ENCODE results near the gene MRPS23. TPM values are rescaled to one million over a fixed set of nuclear protein-coding genes. Genes with fewer than 3 reads are reported as not detected.

The MRPS23 gene
- total RNA-seq, 5 donors from 2014 or later (not counting 1 experiment from before 2014, with no cell fraction given): 13.3 to 32.3 (median 25.2) TPM

DNA sequence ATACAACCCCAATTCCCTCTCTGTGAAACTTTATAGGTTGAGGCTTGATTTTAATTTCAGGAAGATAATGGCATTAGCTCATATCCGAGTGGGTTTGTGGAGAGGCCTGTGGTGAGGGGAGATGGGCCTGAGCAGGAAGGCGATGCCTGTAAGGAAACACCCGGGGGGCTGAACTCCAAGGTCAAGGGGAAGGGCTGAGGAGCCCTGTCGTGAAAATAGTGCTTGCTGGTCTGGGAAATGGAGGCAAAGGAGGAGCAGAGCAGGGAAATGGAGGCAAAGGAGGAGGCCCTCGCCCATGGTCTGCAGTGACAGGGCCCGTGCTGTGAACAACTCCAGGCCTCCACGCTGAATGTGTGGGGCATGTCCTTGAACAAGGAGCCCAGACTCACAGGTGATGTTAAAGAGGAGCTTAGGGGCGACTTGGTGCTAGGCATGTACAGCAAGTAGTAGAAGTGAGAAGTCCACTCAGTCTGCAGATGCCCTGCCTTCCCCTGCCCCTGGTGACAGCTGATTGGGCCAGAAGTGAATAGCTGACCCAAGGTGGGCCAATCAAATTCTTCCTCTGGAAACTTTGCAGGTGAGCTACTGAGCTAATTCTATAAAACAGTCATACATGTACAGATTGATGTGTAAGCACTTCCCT, 38.1 kb downstream of the MRPS23 start:
- 39% methylated on average over 7 of the region's 8 CpGs for WGBS (ENCODE audit: insufficient coverage)
- Histone ChIP-seq H3K4me1 (ENCODE audit: control insufficient read depth in 1 of 2, extremely low read depth in 1 of 2, insufficient read depth in 2 of 2, low read length in 2 of 2) (peaks cover 0 to 3% of the 10 kb centered on the region in 2 experiments), H3K36me3 (ENCODE audit: control insufficient read depth in 2 of 2, extremely low read depth in 1 of 2, insufficient read depth in 1 of 2, low read length in 1 of 2) (no peaks in the 10 kb centered on the region), H3K4me3 (ENCODE audit: control insufficient read depth in 1 of 2, extremely low read depth in 1 of 2, low read length in 1 of 2) (no peak overlapping the region), H3K27me3 (replicated peaks in 1 of 2; ENCODE audit: control insufficient read depth in 2 of 2, extremely low read depth in 1 of 2, insufficient read depth in 2 of 2, low read length in 1 of 2) (peaks cover 2 to 39% of the 10 kb centered on the region in 2 experiments), H3K27ac (ENCODE audit: low read length) (no peak overlapping the region), H3K9me3 (no peaks in the 10 kb centered on the region)
- Mint-ChIP-seq H3K36me3 (no peaks in the 10 kb centered on the region), H3K9me3 (no peaks in the 10 kb centered on the region), H3K27ac (no peak overlapping the region), H3K4me3 (no peak overlapping the region), H3K4me1 (peaks cover 12 to 17% (median 12%) of the 10 kb centered on the region in 3 donors), H3K27me3 (peaks cover 48 to 52% of the 10 kb centered on the region in 2 donors)
- ATAC-seq (replicated peaks in 1 of 4): no peak
- DNase-seq: no peak
- CTCF ChIA-PET: interaction anchor here in 1 of 2 donors (0.6 to 0.7 kb wide), 2 partner anchors 41 to 726 kb away, joined by 3 to 4 read pairs; no protein-coding TSS in a partner anchor
- POLR2A ChIA-PET: interaction anchor here in 1 of 2 donors (0.6 kb wide), 1 partner anchor 288 kb away, joined by 3 read pairs; no protein-coding TSS in a partner anchor

GRCh38 chr17:57810721-57811637, 38.9 kb downstream of the MRPS23 start:
- ChIA-PET POLR2A (no interaction called here), CTCF (no interaction called here)
- Mint-ChIP-seq H3K4me3 (no peak overlapping the region), H3K36me3 (no peaks in the 10 kb centered on the region), H3K9me3 (no peaks in the 10 kb centered on the region), H3K4me1 (peaks cover 12 to 17% (median 12%) of the 10 kb centered on the region in 3 donors), H3K27me3 (peaks cover 49 to 53% of the 10 kb centered on the region in 2 donors), H3K27ac (no peak overlapping the region)
- ATAC-seq (replicated peaks in 1 of 4): no peak
- H3K4me3 ChIP-seq (ENCODE audit: control insufficient read depth in 1 of 2, extremely low read depth in 1 of 2, low read length in 1 of 2): no peak overlapping the region
- no peaks in the 10 kb centered on the region for H3K36me3 ChIP-seq (ENCODE audit: control insufficient read depth in 2 of 2, extremely low read depth in 1 of 2, insufficient read depth in 1 of 2, low read length in 1 of 2)
- peaks cover 2 to 40% of the 10 kb centered on the region in 2 experiments for H3K27me3 ChIP-seq (replicated peaks in 1 of 2; ENCODE audit: control insufficient read depth in 2 of 2, extremely low read depth in 1 of 2, insufficient read depth in 2 of 2, low read length in 1 of 2)
- no peak for DNase-seq
- H3K27ac ChIP-seq (ENCODE audit: low read length): no peak overlapping the region
- no peaks in the 10 kb centered on the region for H3K9me3 ChIP-seq
- H3K4me1 ChIP-seq (ENCODE audit: control insufficient read depth in 1 of 2, extremely low read depth in 1 of 2, insufficient read depth in 2 of 2, low read length in 2 of 2): peaks cover 0 to 3% of the 10 kb centered on the region in 2 experiments
- WGBS (ENCODE audit: insufficient coverage): 23% methylated on average over 18 of the region's 31 CpGs

DNA sequence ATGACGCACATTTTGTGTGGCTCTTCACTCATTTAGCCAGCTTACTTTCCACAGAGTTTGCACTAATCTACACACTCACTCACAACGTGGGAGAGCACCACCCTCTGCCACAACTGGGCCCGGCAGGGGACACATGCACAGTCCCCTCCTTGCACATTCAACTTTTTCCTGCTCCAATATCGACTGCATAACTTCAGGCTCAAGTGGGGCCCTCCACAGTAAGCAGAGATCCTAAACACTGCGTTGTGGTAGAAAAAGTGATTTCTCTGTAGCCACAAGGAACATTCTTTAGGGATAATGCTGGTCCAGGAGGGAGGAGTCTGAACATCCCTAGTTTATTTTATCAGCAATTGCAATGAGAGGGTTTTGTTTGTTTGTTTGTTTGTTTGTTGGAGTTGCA, 40.0 kb downstream of the MRPS23 start:
- Histone ChIP-seq H3K36me3 (ENCODE audit: control insufficient read depth in 2 of 2, extremely low read depth in 1 of 2, insufficient read depth in 1 of 2, low read length in 1 of 2) (no peaks in the 10 kb centered on the region), H3K27me3 (replicated peaks in 1 of 2; ENCODE audit: control insufficient read depth in 2 of 2, extremely low read depth in 1 of 2, insufficient read depth in 2 of 2, low read length in 1 of 2) (peaks cover 2 to 40% of the 10 kb centered on the region in 2 experiments), H3K27ac (ENCODE audit: low read length) (no peak overlapping the region), H3K9me3 (no peaks in the 10 kb centered on the region), H3K4me3 (ENCODE audit: control insufficient read depth in 1 of 2, extremely low read depth in 1 of 2, low read length in 1 of 2) (no peak overlapping the region), H3K4me1 (ENCODE audit: control insufficient read depth in 1 of 2, extremely low read depth in 1 of 2, insufficient read depth in 2 of 2, low read length in 2 of 2) (peaks cover 0 to 3% of the 10 kb centered on the region in 2 experiments)
- ChIA-PET POLR2A (no interaction called here), CTCF (no interaction called here)
- DNase-seq: no peak
- Mint-ChIP-seq H3K36me3 (no peaks in the 10 kb centered on the region), H3K4me1 (peaks cover 12 to 17% (median 12%) of the 10 kb centered on the region in 3 donors), H3K27me3 (peaks cover 52 to 54% of the 10 kb centered on the region in 2 donors), H3K9me3 (no peaks in the 10 kb centered on the region), H3K4me3 (no peak overlapping the region), H3K27ac (no peak overlapping the region)
- ATAC-seq (replicated peaks in 1 of 4): no peak
- no CpG with 5 or more reads among the region's 5 CpGs for WGBS (ENCODE audit: insufficient coverage)

- no peaks in the 10 kb centered on the region for H3K36me3 Mint-ChIP-seq
- peaks cover 0 to 3% of the 10 kb centered on the region in 2 experiments for H3K4me1 ChIP-seq (ENCODE audit: control insufficient read depth in 1 of 2, extremely low read depth in 1 of 2, insufficient read depth in 2 of 2, low read length in 2 of 2)
- no CpG with 5 or more reads among the region's 5 CpGs for WGBS (ENCODE audit: insufficient coverage)
- POLR2A ChIA-PET: no interaction called here
- peaks cover 12 to 17% (median 12%) of the 10 kb centered on the region in 3 donors for H3K4me1 Mint-ChIP-seq
- no peaks in the 10 kb centered on the region for H3K9me3 ChIP-seq
- H3K4me3 Mint-ChIP-seq: no peak overlapping the region
- ATAC-seq (replicated peaks in 1 of 4) (no peak), DNase-seq (no peak)
- no peak overlapping the region for H3K27ac ChIP-seq (ENCODE audit: low read length)
- CTCF ChIA-PET: no interaction called here
- peaks cover 2 to 40% of the 10 kb centered on the region in 2 experiments for H3K27me3 ChIP-seq (replicated peaks in 1 of 2; ENCODE audit: control insufficient read depth in 2 of 2, extremely low read depth in 1 of 2, insufficient read depth in 2 of 2, low read length in 1 of 2)
- H3K36me3 ChIP-seq (ENCODE audit: control insufficient read depth in 2 of 2, extremely low read depth in 1 of 2, insufficient read depth in 1 of 2, low read length in 1 of 2): no peaks in the 10 kb centered on the region
- peaks cover 48 to 49% of the 10 kb centered on the region in 2 donors for H3K27me3 Mint-ChIP-seq
- H3K4me3 ChIP-seq (ENCODE audit: control insufficient read depth in 1 of 2, extremely low read depth in 1 of 2, low read length in 1 of 2): no peak overlapping the region
- H3K27ac Mint-ChIP-seq: no peak overlapping the region
- no peaks in the 10 kb centered on the region for H3K9me3 Mint-ChIP-seq
Observed at GRCh38 chr17:57808882-57809281, 41.0 kb downstream of the MRPS23 start.

DNA sequence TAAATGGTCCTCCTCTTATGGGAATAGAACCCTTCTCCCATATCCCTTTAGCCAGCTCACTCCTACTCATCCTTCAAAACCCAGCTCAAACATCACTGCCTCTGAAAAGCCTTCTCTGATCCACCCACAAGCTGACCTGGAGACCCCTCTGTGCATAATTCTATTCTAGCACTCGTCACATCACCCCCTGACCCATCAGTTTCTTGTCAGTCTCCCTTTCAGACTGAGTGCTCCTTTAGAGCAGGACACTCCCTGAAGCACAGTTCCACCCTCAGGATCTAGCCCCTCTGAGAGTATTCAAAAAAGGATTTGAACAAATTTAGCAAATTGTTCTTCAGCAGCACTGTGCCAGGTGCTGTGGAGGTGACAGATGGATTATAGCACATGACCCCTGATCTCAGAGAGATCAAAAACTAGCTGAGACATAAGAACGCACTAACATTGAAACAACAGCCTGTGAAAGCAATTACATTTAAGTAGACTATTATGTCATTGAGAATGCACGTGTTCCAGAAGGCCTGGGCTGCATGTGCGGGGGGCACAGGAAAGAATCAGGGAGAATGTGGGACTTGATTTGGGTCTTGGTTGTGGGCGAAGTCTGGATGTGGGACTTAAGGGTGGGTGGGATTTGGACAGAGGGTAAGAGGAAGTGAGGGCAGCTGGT, 43.5 kb downstream of the MRPS23 start:
- Mint-ChIP-seq H3K27me3 (peaks cover 37 to 39% of the 10 kb centered on the region in 2 donors), H3K9me3 (peaks cover 3 to 9% (median 8%) of the 10 kb centered on the region in 3 donors), H3K36me3 (no peaks in the 10 kb centered on the region), H3K4me1 (peaks cover 7 to 9% (median 7%) of the 10 kb centered on the region in 3 donors), H3K27ac (no peak overlapping the region), H3K4me3 (no peak overlapping the region)
- no peak overlapping the region for H3K27ac ChIP-seq (ENCODE audit: low read length)
- peaks cover 0 to 3% of the 10 kb centered on the region in 2 experiments for H3K4me1 ChIP-seq (ENCODE audit: control insufficient read depth in 1 of 2, extremely low read depth in 1 of 2, insufficient read depth in 2 of 2, low read length in 2 of 2)
- POLR2A ChIA-PET: no interaction called here
- DNase-seq: no peak
- H3K36me3 ChIP-seq (ENCODE audit: control insufficient read depth in 2 of 2, extremely low read depth in 1 of 2, insufficient read depth in 1 of 2, low read length in 1 of 2): no peaks in the 10 kb centered on the region
- WGBS (ENCODE audit: insufficient coverage): 46% methylated on average over 3 of the region's 5 CpGs
- no peak for ATAC-seq (replicated peaks in 1 of 4)
- H3K27me3 ChIP-seq (replicated peaks in 1 of 2; ENCODE audit: control insufficient read depth in 2 of 2, extremely low read depth in 1 of 2, insufficient read depth in 2 of 2, low read length in 1 of 2): peaks cover 2 to 29% of the 10 kb centered on the region in 2 experiments
- CTCF ChIA-PET: interaction anchor here in 1 of 2 donors (0.6 kb wide), 1 partner anchor 72 kb away, joined by 5 read pairs; no protein-coding TSS in a partner anchor
- H3K9me3 ChIP-seq: no peaks in the 10 kb centered on the region
- no peak overlapping the region for H3K4me3 ChIP-seq (ENCODE audit: control insufficient read depth in 1 of 2, extremely low read depth in 1 of 2, low read length in 1 of 2)

DNA sequence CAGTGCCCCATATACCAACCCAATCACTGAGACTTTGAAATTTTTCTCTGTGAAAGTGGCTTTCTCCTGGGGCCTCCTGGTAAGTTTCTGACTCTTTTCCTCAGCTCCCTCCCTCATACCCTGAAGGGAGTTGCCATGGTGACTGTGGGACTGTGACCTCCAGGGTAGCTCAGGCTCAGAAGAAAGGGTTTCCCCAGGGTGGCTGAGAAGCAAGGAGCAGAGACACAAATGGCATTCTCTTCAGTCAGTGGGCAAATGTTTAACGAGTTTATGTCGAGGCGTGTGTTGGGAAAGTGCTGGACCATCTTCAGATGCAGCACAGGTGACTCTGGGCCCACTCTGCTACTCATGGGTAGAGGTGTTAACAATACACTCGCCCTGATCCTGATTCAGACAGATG, 46.8 kb downstream of the MRPS23 start:
- DNase-seq (no peak), ATAC-seq (replicated peaks in 1 of 4) (no peak)
- Mint-ChIP-seq H3K27me3 (peaks cover 17 to 20% of the 10 kb centered on the region in 2 donors), H3K36me3 (no peaks in the 10 kb centered on the region), H3K4me1 (no peaks in the 10 kb centered on the region), H3K9me3 (peaks cover 12 to 18% (median 17%) of the 10 kb centered on the region in 3 donors), H3K4me3 (no peak overlapping the region), H3K27ac (no peak overlapping the region)
- Histone ChIP-seq H3K4me1 (ENCODE audit: control insufficient read depth in 1 of 2, extremely low read depth in 1 of 2, insufficient read depth in 2 of 2, low read length in 2 of 2) (no peaks in the 10 kb centered on the region), H3K4me3 (ENCODE audit: control insufficient read depth in 1 of 2, extremely low read depth in 1 of 2, low read length in 1 of 2) (no peak overlapping the region), H3K27me3 (replicated peaks in 1 of 2; ENCODE audit: control insufficient read depth in 2 of 2, extremely low read depth in 1 of 2, insufficient read depth in 2 of 2, low read length in 1 of 2) (peaks cover 0 to 13% of the 10 kb centered on the region in 2 experiments), H3K9me3 (no peaks in the 10 kb centered on the region), H3K27ac (ENCODE audit: low read length) (no peak overlapping the region), H3K36me3 (ENCODE audit: control insufficient read depth in 2 of 2, extremely low read depth in 1 of 2, insufficient read depth in 1 of 2, low read length in 1 of 2) (no peaks in the 10 kb centered on the region)
- ChIA-PET CTCF (interaction anchor here in 1 of 2 donors (0.6 kb wide), 1 partner anchor 332 kb away, joined by 3 read pairs; no protein-coding TSS in a partner anchor), POLR2A (no interaction called here)
- 67% methylated on average over 4 of the region's 4 CpGs for WGBS (ENCODE audit: insufficient coverage)

Measured in T-cell (primary cell).